PC-3 (cell line): ENCODE data around the gene PTPRN. TPM values are rescaled to one million over a fixed set of nuclear protein-coding genes. Genes with fewer than 3 reads are reported as not detected.

ENCODE experiments used
- ATAC-seq: fragments of 200-7000 bp; cut with Tn5 transposase; 2 replicates; pipeline ENCODE4 v1.9.1; 2020; ENCODE audit warnings: mild to moderate bottlenecking, moderate library complexity
- BruUV-seq: library from RNA; stranded (reverse); fragments of 400-500 nt; replicated peaks from 2 replicates; lab custom pipeline; 2021; lab: Mats Ljungman, UMichigan
- CTCF ChIA-PET: fragments of 300-600 bp; sonication (Branson Sonifier 250); formaldehyde crosslinking; loops from one replicate; lab custom pipeline; 2022; ENCODE audit warnings: antibody characterized with exemption; lab: Charles Lee
- POLR2A ChIA-PET: fragments of 300-600 bp; sonication (Branson Sonifier 250); formaldehyde crosslinking; loops from one replicate; lab custom pipeline; 2022; ENCODE audit warnings: antibody characterized with exemption; ENCODE audit not compliant: unreplicated experiment; lab: Charles Lee
- DNase-seq: peaks from one replicate; pipeline ENCODE4 v3.0.0-alpha.2; 2015
- H2AFZ ChIP-seq: fragments of 300-600 bp; sonication (generic); 2 replicates; pipeline ENCODE4 v1.6.0; 2016; ENCODE audit warnings: antibody characterized with exemption, low read length
- H3F3A ChIP-seq: fragments of 300-600 bp; sonication (generic); one replicate; pipeline ENCODE4 v1.6.0; 2017; ENCODE audit warnings: antibody characterized with exemption, low read length, control low read depth, mild to moderate bottlenecking; ENCODE audit not compliant: unreplicated experiment
- H3K27ac ChIP-seq: fragments of 300-600 bp; sonication (generic); 2 replicates; pipeline ENCODE4 v1.5.1; 2016; ENCODE audit warnings: mild to moderate bottlenecking, low read length
- H3K27me3 ChIP-seq: fragments of 300-600 bp; sonication (generic); 2 replicates; pipeline ENCODE4 v1.6.1; 2016; ENCODE audit warnings: low read length, mixed read lengths
- H3K36me3 ChIP-seq: fragments of 300-600 bp; sonication (generic); 2 replicates; pipeline ENCODE4 v1.6.1; 2016; ENCODE audit warnings: low read depth, mixed run types, low read length, mixed read lengths
- H3K4me1 ChIP-seq: fragments of 300-600 bp; sonication (generic); 2 replicates; pipeline ENCODE4 v1.5.1; 2016; ENCODE audit warnings: low read length; ENCODE audit not compliant: insufficient read depth
- H3K4me2 ChIP-seq: fragments of 300-600 bp; sonication (generic); 2 replicates; pipeline ENCODE4 v1.6.0; 2016; ENCODE audit warnings: low read length
- H3K4me3 ChIP-seq: fragments of 300-600 bp; sonication (generic); 2 replicates; pipeline ENCODE4 v1.5.1; 2016; ENCODE audit warnings: mild to moderate bottlenecking, low read length, mixed read lengths
- H3K79me2 ChIP-seq: fragments of 300-600 bp; sonication (generic); 2 replicates; pipeline ENCODE4 v1.6.1; 2017; ENCODE audit warnings: low read length, mixed read lengths
- H3K9ac ChIP-seq: fragments of 300-600 bp; sonication (generic); 2 replicates; pipeline ENCODE4 v1.6.0; 2016; ENCODE audit warnings: mild to moderate bottlenecking, low read length
- H3K9me2 ChIP-seq: fragments of 300-600 bp; sonication (generic); replicated peaks from 2 replicates; pipeline ENCODE4 v1.6.1; 2016; ENCODE audit warnings: mixed run types, low read length, mixed read lengths
- H3K9me3 ChIP-seq: fragments of 300-600 bp; sonication (generic); 2 replicates; pipeline ENCODE4 v1.6.1; 2016; ENCODE audit warnings: low read length, mixed read lengths
- H4K20me1 ChIP-seq: fragments of 300-600 bp; sonication (generic); 2 replicates; pipeline ENCODE4 v1.6.1; 2016; ENCODE audit warnings: low read length, mixed read lengths
- CTCF ChIP-seq: fragments of 300-600 bp; sonication (generic); conservative IDR thresholded peaks from 2 replicates; pipeline ENCODE4 v1.5.1; 2017; ENCODE audit warnings: antibody characterized with exemption, low read depth, mild to moderate bottlenecking, low read length
- EZH2 ChIP-seq: fragments of 300-600 bp; sonication (generic); IDR thresholded peaks from one replicate; pipeline ENCODE4 v1.6.1; 2017; ENCODE audit warnings: antibody characterized with exemption, mild to moderate bottlenecking, low read length; ENCODE audit not compliant: unreplicated experiment
- EZH2phosphoT487 ChIP-seq: fragments of 300-600 bp; sonication (generic); IDR thresholded peaks from 2 replicates; pipeline ENCODE4 v1.6.1; 2018; ENCODE audit warnings: mild to moderate bottlenecking, antibody characterized with exemption, low read length, borderline replicate concordance
- intact Hi-C: fragments of 100-400 bp; cut with micrococcal nuclease; formaldehyde crosslinking; loops from 2 replicates; pipeline ENCODE4 v1.9.0; 2023
- total RNA-seq: library from RNA; depleted of rRNA; stranded (reverse); fragments of >200 nt; gene quantifications from 2 replicates; pipeline ENCODE4 v1.2.3, GENCODE V29; 2014

The PTPRN gene
- total RNA-seq, 1 experiment from 2014 or later, result 0.07 TPM

GRCh38 chr2:219300022-219300421 is 9.2 kb downstream of the PTPRN start:
- no peak for ATAC-seq
- CTCF ChIA-PET, result no interaction called here
- TF ChIP-seq EZH2 (no peak), CTCF (no peak), EZH2phosphoT487 (no peak)
- intact Hi-C loops, result no loop called here
- peaks cover 6% of the 10 kb centered on the region for H3K4me1 ChIP-seq
- H3K36me3 ChIP-seq, result no peaks in the 10 kb centered on the region
- H3K27me3 ChIP-seq, result peaks cover 45% of the 10 kb centered on the region
- no peaks in the 10 kb centered on the region for H3K9me3 ChIP-seq
- H3K9ac ChIP-seq, result no peak overlapping the region
- H3K27ac ChIP-seq, result no peak overlapping the region
- POLR2A ChIA-PET, result no interaction called here
- no TSS peak for BruUV-seq
- H3F3A ChIP-seq, result no peaks in the 10 kb centered on the region
- H3K4me2 ChIP-seq, result no peak overlapping the region
- no peaks in the 10 kb centered on the region for H3K79me2 ChIP-seq
- H4K20me1 ChIP-seq, result no peaks in the 10 kb centered on the region
- H2AFZ ChIP-seq, result no peak overlapping the region
- no peaks in the 10 kb centered on the region for H3K9me2 ChIP-seq
- no peak overlapping the region for H3K4me3 ChIP-seq
- DNase-seq, result no peak

GRCh38 chr2:219299372-219299760 is 9.8 kb downstream of the PTPRN start:
- no peaks in the 10 kb centered on the region for H3K9me2 ChIP-seq
- no peak overlapping the region for H3K4me3 ChIP-seq
- H3K36me3 ChIP-seq, result no peaks in the 10 kb centered on the region
- no peak overlapping the region for H3K4me2 ChIP-seq
- no TSS peak for BruUV-seq
- no peak overlapping the region for H3K27ac ChIP-seq
- TF ChIP-seq EZH2, result no peak
- no peak for TF ChIP-seq CTCF
- TF ChIP-seq EZH2phosphoT487, result no peak
- peaks cover 39% of the 10 kb centered on the region for H3K27me3 ChIP-seq
- peaks cover 10% of the 10 kb centered on the region for H3K4me1 ChIP-seq
- no peaks in the 10 kb centered on the region for H3K9me3 ChIP-seq
- CTCF ChIA-PET, result no interaction called here
- no peak overlapping the region for H3K9ac ChIP-seq
- H3K79me2 ChIP-seq, result no peaks in the 10 kb centered on the region
- intact Hi-C loops, result loop anchor here (5.0 kb wide), 1 partner anchor 122 kb away; the partner anchor contains the start of genes CNPPD1 and RETREG2
- no peaks in the 10 kb centered on the region for H4K20me1 ChIP-seq
- DNase-seq, result no peak
- POLR2A ChIA-PET, result interaction anchor here (0.6 kb wide), 1 partner anchor 88 kb away, joined by 9 read pairs; the partner anchor contains the start of gene DNPEP
- no peaks in the 10 kb centered on the region for H3F3A ChIP-seq
- ATAC-seq, result no peak
- no peak overlapping the region for H2AFZ ChIP-seq

- Histone ChIP-seq H3K36me3 (no peaks in the 10 kb centered on the region), H3K4me3 (no peak overlapping the region), H3K27me3 (peaks cover 34% of the 10 kb centered on the region), H3K79me2 (no peaks in the 10 kb centered on the region), H2AFZ (peak overlapping the region; percentile 66), H3K4me1 (peaks cover 15% of the 10 kb centered on the region), H3K4me2 (peak overlapping the region; percentile 60; the same call in 1 of the 2 replicates), H3K9me3 (no peaks in the 10 kb centered on the region), H4K20me1 (no peaks in the 10 kb centered on the region), H3K9me2 (no peaks in the 10 kb centered on the region), H3K9ac (no peak overlapping the region), H3F3A (no peaks in the 10 kb centered on the region), H3K27ac (no peak overlapping the region)
- intact Hi-C loops, result loop anchor here (5.0 kb wide), 1 partner anchor 122 kb away; the partner anchor contains the start of genes CNPPD1 and RETREG2
- ATAC-seq (peak; percentile 59), DNase-seq (peak; percentile 87)
- BruUV-seq, result no TSS peak
- POLR2A ChIA-PET, result interaction anchor here (0.6 kb wide), 1 partner anchor 89 kb away, joined by 9 read pairs; the partner anchor contains the start of gene DNPEP
- peak; percentile 91 for TF ChIP-seq CTCF
- no peak for TF ChIP-seq EZH2
- TF ChIP-seq EZH2phosphoT487, result no peak
- CTCF ChIA-PET, result no interaction called here
Observed at GRCh38 chr2:219298759-219299371, 10.3 kb downstream of the PTPRN start.
